Mucosa of descending colon (tissue), 3 donors: ENCODE measurements around the gene PDCD4. TPM values are rescaled to one million over a fixed set of nuclear protein-coding genes. Genes with fewer than 3 reads are reported as not detected.

Source experiments
- ATAC-seq: fragments of 200-7000 bp; cut with Tn5 transposase; one replicate; pipeline ENCODE4 v1.9.1; 2020; ENCODE audit warnings: mild to moderate bottlenecking, moderate library complexity
- DNase-seq, 3 donors: peaks; one replicate each; pipeline ENCODE4 v3.0.0-alpha.2; 2020
- H3K36me3 ChIP-seq: fragments of 200-600 bp; one replicate; pipeline ENCODE4 v1.8.0; 2021; ENCODE audit warnings: low read depth, mild to moderate bottlenecking
- H3K4me1 ChIP-seq: fragments of 200-600 bp; one replicate; pipeline ENCODE4 v1.8.0; 2021; ENCODE audit warnings: low read depth, mild to moderate bottlenecking
- H3K4me3 ChIP-seq: fragments of 200-600 bp; one replicate; pipeline ENCODE4 v1.8.0; 2021; ENCODE audit warnings: mild to moderate bottlenecking
- H3K9me3 ChIP-seq: fragments of 200-600 bp; one replicate; pipeline ENCODE4 v1.8.0; 2021; ENCODE audit warnings: mild to moderate bottlenecking
- intact Hi-C, 2 donors: fragments of 100-400 bp; cut with DNase I in 1 of 2; cut with micrococcal nuclease in 1 of 2; formaldehyde crosslinking; loops; one replicate each; pipeline versions ENCODE4 v1.11.0 to v1.11.1; 2022; cut with DNase I, micrococcal nuclease
- total RNA-seq, 3 donors: library from RNA; stranded (reverse); fragmentation: NEBNext Ultra II Directional in 2 of 3; extraction: Animal tissue kit (Norgen Biotek cat#: 25700) in 2 of 3; gene quantifications; one replicate each; pipeline versions ENCODE4 v1.2.1 to v1.2.4, GENCODE V29; 2021 to 2023
- TF ChIP-seq, protein P1 (sequence below): fragments of 200-600 bp; IDR thresholded peaks from one replicate; pipeline ENCODE4 v1.8.0; 2022; ENCODE audit warnings: antibody characterized with exemption, mild to moderate bottlenecking
- donor health status: DM: no; HTN: no; CAD: no; lungs with moderate emphysema.
- donor health status: DM: no; HTN: no; CAD: no.
- donor health status: DM: no; HTN: yes; CAD: no.

PDCD4 gene
- total RNA-seq, 3 donors from 2014 or later, result 290 to 605 (median 528) TPM

- intact Hi-C loops, result no loop called here
- Histone ChIP-seq H3K9me3 (no peaks in the 10 kb centered on the region), H3K36me3 (no peaks in the 10 kb centered on the region), H3K4me1 (peaks cover 15% of the 10 kb centered on the region), H3K4me3 (no peak overlapping the region)
- TF ChIP-seq, protein P1, sequence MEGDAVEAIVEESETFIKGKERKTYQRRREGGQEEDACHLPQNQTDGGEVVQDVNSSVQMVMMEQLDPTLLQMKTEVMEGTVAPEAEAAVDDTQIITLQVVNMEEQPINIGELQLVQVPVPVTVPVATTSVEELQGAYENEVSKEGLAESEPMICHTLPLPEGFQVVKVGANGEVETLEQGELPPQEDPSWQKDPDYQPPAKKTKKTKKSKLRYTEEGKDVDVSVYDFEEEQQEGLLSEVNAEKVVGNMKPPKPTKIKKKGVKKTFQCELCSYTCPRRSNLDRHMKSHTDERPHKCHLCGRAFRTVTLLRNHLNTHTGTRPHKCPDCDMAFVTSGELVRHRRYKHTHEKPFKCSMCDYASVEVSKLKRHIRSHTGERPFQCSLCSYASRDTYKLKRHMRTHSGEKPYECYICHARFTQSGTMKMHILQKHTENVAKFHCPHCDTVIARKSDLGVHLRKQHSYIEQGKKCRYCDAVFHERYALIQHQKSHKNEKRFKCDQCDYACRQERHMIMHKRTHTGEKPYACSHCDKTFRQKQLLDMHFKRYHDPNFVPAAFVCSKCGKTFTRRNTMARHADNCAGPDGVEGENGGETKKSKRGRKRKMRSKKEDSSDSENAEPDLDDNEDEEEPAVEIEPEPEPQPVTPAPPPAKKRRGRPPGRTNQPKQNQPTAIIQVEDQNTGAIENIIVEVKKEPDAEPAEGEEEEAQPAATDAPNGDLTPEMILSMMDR, result no peak
- ATAC-seq (no peak), DNase-seq (no peak)
Observed at GRCh38 chr10:110833234-110833940, 38.3 kb upstream of the PDCD4 start.

DNA sequence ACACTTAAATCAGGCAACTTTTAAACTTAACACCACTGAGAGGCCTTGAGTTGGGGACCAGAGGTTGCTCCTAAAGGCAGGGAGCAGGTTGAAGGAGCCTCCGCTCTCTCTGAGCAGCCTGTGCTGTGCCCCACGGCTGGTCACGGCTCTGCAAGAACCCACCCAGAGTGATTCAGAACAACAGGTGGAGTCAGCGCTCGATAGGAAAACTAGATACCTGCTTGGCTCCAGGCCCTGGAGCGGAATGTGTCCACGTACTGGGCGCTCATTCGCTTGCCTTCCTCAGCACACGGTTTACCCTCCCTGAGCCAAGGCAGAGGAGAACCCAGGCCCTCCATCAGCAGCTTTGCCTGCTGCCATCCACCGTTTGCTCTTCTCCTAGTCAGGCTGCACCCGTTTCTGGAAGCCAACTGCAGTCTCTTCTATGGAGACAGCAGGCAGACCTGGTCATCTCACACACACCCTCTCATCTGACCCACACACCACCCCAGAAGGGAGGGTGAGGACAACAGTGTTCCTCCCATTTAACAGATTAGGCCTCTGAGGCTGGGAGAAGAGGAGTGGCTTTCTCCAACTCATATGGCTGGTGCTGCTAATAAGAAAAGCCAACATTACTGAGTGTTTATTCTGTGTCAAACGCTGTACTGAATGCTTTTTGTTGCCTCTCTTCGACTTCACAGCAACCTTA is 37.6 kb upstream of the PDCD4 start:
- Histone ChIP-seq H3K9me3 (no peaks in the 10 kb centered on the region), H3K4me3 (no peak overlapping the region), H3K4me1 (peaks cover 22% of the 10 kb centered on the region), H3K36me3 (no peaks in the 10 kb centered on the region)
- DNase-seq, result no peak
- TF ChIP-seq, protein P1, result no peak
- peak; percentile 13 for ATAC-seq
- intact Hi-C loops, result no loop called here

DNA sequence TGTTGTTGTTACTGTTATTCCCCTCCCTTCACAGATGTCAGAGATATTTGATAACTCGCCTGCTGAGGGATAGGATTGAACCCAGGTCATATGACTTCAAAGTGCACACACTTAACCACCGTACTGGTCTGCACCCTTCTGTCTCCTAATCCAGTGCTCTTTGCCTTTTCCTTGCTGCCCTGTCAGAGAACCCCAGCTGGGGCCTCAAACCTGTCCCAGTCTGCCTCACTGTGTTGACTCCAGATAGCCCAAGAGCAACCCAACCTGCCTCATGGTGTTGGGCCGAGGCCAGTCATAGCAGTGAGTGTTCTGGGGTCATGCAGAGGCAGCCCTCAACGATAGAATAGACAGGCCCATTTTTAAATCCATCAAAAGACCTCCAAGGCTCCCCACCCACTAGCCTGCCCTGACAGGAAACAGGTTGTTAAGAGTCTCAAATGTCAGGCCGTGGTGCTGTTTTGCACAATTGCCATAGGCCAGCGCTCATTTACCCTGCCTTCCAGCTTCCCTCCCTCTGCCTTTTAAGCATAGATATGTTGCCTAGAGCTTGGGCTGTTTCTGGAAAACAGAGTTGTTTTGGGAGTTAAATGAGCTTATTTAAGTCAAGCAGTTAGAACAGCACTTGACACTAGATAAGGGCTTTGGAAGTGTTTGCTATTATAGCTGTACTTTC is 37.0 kb upstream of the PDCD4 start:
- intact Hi-C loops, result no loop called here
- ATAC-seq, result peak; percentile 53
- H3K4me3 ChIP-seq, result no peak overlapping the region
- TF ChIP-seq, protein P1, result no peak
- no peaks in the 10 kb centered on the region for H3K9me3 ChIP-seq
- peak in 1 of 3 donors; percentile 61 for DNase-seq
- H3K4me1 ChIP-seq, result peaks cover 26% of the 10 kb centered on the region
- H3K36me3 ChIP-seq, result no peaks in the 10 kb centered on the region

GRCh38 chr10:110835841-110836240 is 35.9 kb upstream of the PDCD4 start:
- Histone ChIP-seq H3K4me1 (peaks cover 31% of the 10 kb centered on the region), H3K4me3 (no peak overlapping the region), H3K9me3 (no peaks in the 10 kb centered on the region), H3K36me3 (no peaks in the 10 kb centered on the region)
- intact Hi-C loops, result no loop called here
- no peak for DNase-seq
- TF ChIP-seq, protein P1, result no peak
- no peak for ATAC-seq

DNA sequence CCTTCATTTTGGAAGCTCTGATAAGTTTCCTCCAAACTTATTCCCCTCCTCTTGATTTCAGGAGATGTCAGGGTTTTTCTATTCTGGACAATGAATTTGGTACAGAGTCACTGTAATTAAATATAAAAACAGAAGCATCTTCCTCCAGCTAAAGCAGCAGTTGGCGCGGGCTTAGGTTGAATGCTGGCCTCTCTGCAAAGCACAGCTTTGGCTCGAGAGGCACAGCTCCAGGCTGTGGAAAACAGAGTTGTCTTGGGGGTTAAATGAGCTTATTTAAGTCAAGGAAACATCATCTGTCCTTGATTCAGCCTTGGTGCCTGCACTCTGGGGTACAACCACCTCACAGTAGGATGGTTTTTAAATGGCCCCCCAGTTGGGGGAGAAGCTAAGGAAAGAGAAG is 35.0 kb upstream of the PDCD4 start:
- Histone ChIP-seq H3K4me1 (peaks cover 39% of the 10 kb centered on the region), H3K4me3 (no peak overlapping the region), H3K36me3 (no peaks in the 10 kb centered on the region), H3K9me3 (no peaks in the 10 kb centered on the region)
- intact Hi-C loops, result no loop called here
- ATAC-seq (no peak), DNase-seq (no peak)
- TF ChIP-seq, protein P1, result no peak
